Measurements from ENCODE around the gene CDK5R1. TPM values are rescaled to one million over a fixed set of nuclear protein-coding genes. Genes with fewer than 3 reads are reported as not detected.
A peak's percentile ranks its signal among the peaks of the same experiment; 100 is the strongest.

CDK5R1 gene
- polyA plus RNA-seq, 3 donors: 0.44 to 1.0 (median 0.48) TPM

DNA sequence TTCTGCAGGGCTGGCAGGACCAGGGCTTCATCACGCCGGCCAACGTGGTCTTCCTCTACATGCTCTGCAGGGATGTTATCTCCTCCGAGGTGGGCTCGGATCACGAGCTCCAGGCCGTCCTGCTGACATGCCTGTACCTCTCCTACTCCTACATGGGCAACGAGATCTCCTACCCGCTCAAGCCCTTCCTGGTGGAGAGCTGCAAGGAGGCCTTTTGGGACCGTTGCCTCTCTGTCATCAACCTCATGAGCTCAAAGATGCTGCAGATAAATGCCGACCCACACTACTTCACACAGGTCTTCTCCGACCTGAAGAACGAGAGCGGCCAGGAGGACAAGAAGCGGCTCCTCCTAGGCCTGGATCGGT is 1.4 kb downstream of the CDK5R1 start:
- intact Hi-C loops (cut with micrococcal nuclease): loop anchor here in 1 of 2 donors (5.0 kb wide), 1 partner anchor 119 kb away; no protein-coding TSS in a partner anchor
- H3K4me1 ChIP-seq (ENCODE audit: control insufficient read depth in 1 of 2, insufficient read depth in 2 of 2, low read length in 2 of 2): peaks cover 55 to 62% of the 10 kb centered on the region in 2 donors
- H2AFZ ChIP-seq (ENCODE audit: insufficient read depth, low read depth, low read length, poor library complexity, severe bottlenecking): no peak overlapping the region
- H3K27me3 Mint-ChIP-seq (ENCODE audit: low read depth in 3 of 3): peaks cover 0 to 9% (median 6%) of the 10 kb centered on the region in 3 donors
- peaks cover 30% of the 10 kb centered on the region for H4K20me1 ChIP-seq (ENCODE audit: insufficient read depth, low read length)
- DNase-seq: no peak
- H3K4me3 Mint-ChIP-seq: peak overlapping the region; percentile 73 to 90
- no peak overlapping the region for H3K27ac ChIP-seq (ENCODE audit: low read depth in 1 of 2, low read length in 2 of 2)
- peaks cover 5 to 16% of the 10 kb centered on the region in 2 donors for H3K36me3 ChIP-seq (replicated peaks in 1 of 2; ENCODE audit: control insufficient read depth in 1 of 2, insufficient read depth in 2 of 2, low read length in 2 of 2)
- peaks cover 0 to 3% of the 10 kb centered on the region in 2 donors for H3K27me3 ChIP-seq (ENCODE audit: control insufficient read depth in 2 of 2, insufficient read depth in 2 of 2, low read length in 2 of 2)
- no peak overlapping the region for H3K9ac ChIP-seq (ENCODE audit: insufficient read depth, low read length, poor library complexity, severe bottlenecking)
- H3K27ac Mint-ChIP-seq: peak overlapping the region in 1 of 7 donors; percentile 46
- H3K9me3 ChIP-seq (replicated peaks in 1 of 2; ENCODE audit: control insufficient read depth in 1 of 2, insufficient read depth in 1 of 2, low read length in 2 of 2): no peaks in the 10 kb centered on the region
- TF ChIP-seq, protein P1, sequence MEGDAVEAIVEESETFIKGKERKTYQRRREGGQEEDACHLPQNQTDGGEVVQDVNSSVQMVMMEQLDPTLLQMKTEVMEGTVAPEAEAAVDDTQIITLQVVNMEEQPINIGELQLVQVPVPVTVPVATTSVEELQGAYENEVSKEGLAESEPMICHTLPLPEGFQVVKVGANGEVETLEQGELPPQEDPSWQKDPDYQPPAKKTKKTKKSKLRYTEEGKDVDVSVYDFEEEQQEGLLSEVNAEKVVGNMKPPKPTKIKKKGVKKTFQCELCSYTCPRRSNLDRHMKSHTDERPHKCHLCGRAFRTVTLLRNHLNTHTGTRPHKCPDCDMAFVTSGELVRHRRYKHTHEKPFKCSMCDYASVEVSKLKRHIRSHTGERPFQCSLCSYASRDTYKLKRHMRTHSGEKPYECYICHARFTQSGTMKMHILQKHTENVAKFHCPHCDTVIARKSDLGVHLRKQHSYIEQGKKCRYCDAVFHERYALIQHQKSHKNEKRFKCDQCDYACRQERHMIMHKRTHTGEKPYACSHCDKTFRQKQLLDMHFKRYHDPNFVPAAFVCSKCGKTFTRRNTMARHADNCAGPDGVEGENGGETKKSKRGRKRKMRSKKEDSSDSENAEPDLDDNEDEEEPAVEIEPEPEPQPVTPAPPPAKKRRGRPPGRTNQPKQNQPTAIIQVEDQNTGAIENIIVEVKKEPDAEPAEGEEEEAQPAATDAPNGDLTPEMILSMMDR (IDR thresholded peaks at IDR 0.05): no peak
- WGBS (ENCODE audit: insufficient coverage): 93% methylated on average over 14 of the region's 16 CpGs
- H3K4me2 ChIP-seq (replicated peaks; ENCODE audit: extremely low read depth, low read length, poor library complexity, severe bottlenecking): peak overlapping the region; percentile 82
- H3K4me3 ChIP-seq (replicated peaks in 1 of 3; ENCODE audit: low read depth in 2 of 3, low read length in 3 of 3): peak overlapping the region in 1 of 3 experiments; percentile 78
- peaks cover 59% of the 10 kb centered on the region for H3K4me1 Mint-ChIP-seq
- peaks cover 30 to 36% of the 10 kb centered on the region in 2 donors for H3K36me3 Mint-ChIP-seq
- peaks cover 26% of the 10 kb centered on the region for H3K79me2 ChIP-seq (ENCODE audit: insufficient read depth, low read length)
- H3K9me3 Mint-ChIP-seq: peaks cover 0 to 3% (median 0%) of the 10 kb centered on the region in 7 donors

DNA sequence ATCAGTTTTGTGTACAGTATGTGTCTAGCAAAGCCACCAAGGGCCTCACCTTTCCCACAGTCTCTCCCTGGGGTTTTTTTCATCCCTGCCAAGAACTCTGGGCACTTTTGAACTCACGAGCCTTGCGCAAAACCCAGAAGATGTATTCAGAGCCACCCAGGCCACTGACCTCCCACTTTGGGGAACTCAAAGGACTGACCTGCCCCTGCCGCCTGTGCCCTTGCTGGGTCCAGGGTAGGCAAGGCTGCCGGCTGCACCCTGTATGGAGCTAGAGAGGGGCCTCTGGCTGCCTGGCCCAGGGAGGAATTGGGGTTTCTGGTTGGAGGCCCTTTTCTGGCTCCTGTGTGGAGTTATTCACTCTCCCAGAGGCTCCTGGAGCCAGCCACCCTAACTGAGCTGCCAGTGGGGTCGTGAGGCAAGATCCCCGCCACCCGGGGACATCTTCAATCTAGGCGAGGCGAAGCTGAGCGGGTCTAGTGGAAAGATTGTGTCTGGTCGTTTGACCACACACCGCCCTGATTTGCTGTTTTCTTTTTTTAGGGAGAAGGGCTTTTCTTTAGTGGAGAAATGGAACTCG is 1.9 kb downstream of the CDK5R1 start:
- Histone ChIP-seq H3K4me3 (replicated peaks in 1 of 3; ENCODE audit: low read depth in 2 of 3, low read length in 3 of 3) (peak overlapping the region in 1 of 3 experiments; percentile 78), H3K9ac (ENCODE audit: insufficient read depth, low read length, poor library complexity, severe bottlenecking) (no peak overlapping the region), H3K79me2 (ENCODE audit: insufficient read depth, low read length) (peaks cover 26% of the 10 kb centered on the region), H3K27ac (ENCODE audit: low read depth in 1 of 2, low read length in 2 of 2) (no peak overlapping the region), H3K9me3 (replicated peaks in 1 of 2; ENCODE audit: control insufficient read depth in 1 of 2, insufficient read depth in 1 of 2, low read length in 2 of 2) (no peaks in the 10 kb centered on the region), H2AFZ (ENCODE audit: insufficient read depth, low read depth, low read length, poor library complexity, severe bottlenecking) (no peak overlapping the region), H3K27me3 (ENCODE audit: control insufficient read depth in 2 of 2, insufficient read depth in 2 of 2, low read length in 2 of 2) (peaks cover 0 to 3% of the 10 kb centered on the region in 2 donors), H3K36me3 (replicated peaks in 1 of 2; ENCODE audit: control insufficient read depth in 1 of 2, insufficient read depth in 2 of 2, low read length in 2 of 2) (peaks cover 5 to 16% of the 10 kb centered on the region in 2 donors), H3K4me1 (ENCODE audit: control insufficient read depth in 1 of 2, insufficient read depth in 2 of 2, low read length in 2 of 2) (peaks cover 61 to 67% of the 10 kb centered on the region in 2 donors), H3K4me2 (replicated peaks; ENCODE audit: extremely low read depth, low read length, poor library complexity, severe bottlenecking) (peak overlapping the region; percentile 82), H4K20me1 (ENCODE audit: insufficient read depth, low read length) (peaks cover 25% of the 10 kb centered on the region)
- Mint-ChIP-seq H3K4me3 (peak overlapping the region; percentile 73 to 90), H3K27ac (peak overlapping the region in 1 of 7 donors; percentile 68), H3K27me3 (ENCODE audit: low read depth in 3 of 3) (peaks cover 0 to 9% (median 6%) of the 10 kb centered on the region in 3 donors), H3K36me3 (peaks cover 30 to 36% of the 10 kb centered on the region in 2 donors), H3K4me1 (peaks cover 64% of the 10 kb centered on the region), H3K9me3 (peaks cover 0 to 4% (median 0%) of the 10 kb centered on the region in 7 donors)
- intact Hi-C loops (cut with micrococcal nuclease): loop anchor here in 1 of 2 donors (5.0 kb wide), 1 partner anchor 119 kb away; no protein-coding TSS in a partner anchor
- WGBS (ENCODE audit: insufficient coverage): 87% methylated on average over 3 of the region's 13 CpGs
- TF ChIP-seq, protein P1 (IDR thresholded peaks at IDR 0.05): no peak
- DNase-seq: no peak

Data from CD14-positive monocyte (primary cell).